ENCODE results near the gene SPDYE17. TPM values are rescaled to one million over a fixed set of nuclear protein-coding genes. Genes with fewer than 3 reads are reported as not detected.
"Not testable (repeated sequence)": the region's sequence is repeated elsewhere in the genome, so short reads cannot be mapped to it uniquely, and the experiment has no call there.

SPDYE17 gene
- total RNA-seq, 1 experiment from 2014 or later = not detected

DNA sequence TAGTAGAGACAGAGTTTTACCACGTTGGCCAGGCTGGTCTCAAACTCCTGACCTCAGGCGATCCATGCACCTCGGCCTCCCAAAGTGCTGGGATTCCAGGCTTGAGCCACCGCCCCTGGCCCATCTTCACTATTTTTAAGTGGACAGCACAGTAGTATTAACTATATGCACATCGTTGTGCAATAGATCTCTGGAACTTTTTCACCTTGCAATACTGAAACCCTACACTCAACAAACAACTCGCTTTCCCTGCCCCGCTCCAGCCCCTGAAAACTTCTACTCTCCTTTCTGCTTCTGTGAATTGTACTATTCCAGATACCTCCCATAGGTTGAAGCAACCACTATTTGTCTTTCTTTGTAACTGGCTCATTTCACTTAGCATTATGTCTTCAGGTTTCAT, 33.7 kb upstream of the SPDYE17 start:
- BruUV-seq (replicated peaks); H3K4me1 ChIP-seq; H3K27me3 ChIP-seq (replicated peaks; ENCODE audit: control insufficient read depth, insufficient read depth, low read length); H3K4me3 ChIP-seq (ENCODE audit: low read depth, low read length); DNase-seq; H3K36me3 Mint-ChIP-seq (ENCODE audit: insufficient read depth, unreplicated experiment); intact Hi-C loops (cut with micrococcal nuclease; ENCODE audit: unreplicated experiment); H3K27me3 Mint-ChIP-seq (ENCODE audit: insufficient read depth, unreplicated experiment); H3K9me3 Mint-ChIP-seq (ENCODE audit: unreplicated experiment); H3K27ac Mint-ChIP-seq (ENCODE audit: unreplicated experiment); CTCF ChIA-PET; POLR2A ChIA-PET; H3K4me1 Mint-ChIP-seq (ENCODE audit: low read depth, unreplicated experiment); H3K9me3 ChIP-seq; H3K4me3 Mint-ChIP-seq (ENCODE audit: unreplicated experiment); H3K36me3 ChIP-seq (ENCODE audit: control insufficient read depth, insufficient read depth, low read length): not testable (repeated sequence)

- H3K4me1 ChIP-seq; H3K36me3 ChIP-seq (ENCODE audit: control insufficient read depth, insufficient read depth, low read length); H3K4me3 Mint-ChIP-seq (ENCODE audit: unreplicated experiment); H3K27me3 Mint-ChIP-seq (ENCODE audit: insufficient read depth, unreplicated experiment); H3K27ac Mint-ChIP-seq (ENCODE audit: unreplicated experiment); H3K4me3 ChIP-seq (ENCODE audit: low read depth, low read length); H3K9me3 ChIP-seq; DNase-seq; H3K9me3 Mint-ChIP-seq (ENCODE audit: unreplicated experiment); intact Hi-C loops (cut with micrococcal nuclease; ENCODE audit: unreplicated experiment); H3K27me3 ChIP-seq (replicated peaks; ENCODE audit: control insufficient read depth, insufficient read depth, low read length); POLR2A ChIA-PET; H3K4me1 Mint-ChIP-seq (ENCODE audit: low read depth, unreplicated experiment); BruUV-seq (replicated peaks); H3K36me3 Mint-ChIP-seq (ENCODE audit: insufficient read depth, unreplicated experiment): not testable (repeated sequence)
- CTCF ChIA-PET = interaction anchor here (1.1 kb wide), 1 partner anchor 184 kb away, joined by 3 read pairs; no protein-coding TSS in a partner anchor
Measured at GRCh38 chr7:77063732-77064131, 31.6 kb upstream of the SPDYE17 start.

DNA sequence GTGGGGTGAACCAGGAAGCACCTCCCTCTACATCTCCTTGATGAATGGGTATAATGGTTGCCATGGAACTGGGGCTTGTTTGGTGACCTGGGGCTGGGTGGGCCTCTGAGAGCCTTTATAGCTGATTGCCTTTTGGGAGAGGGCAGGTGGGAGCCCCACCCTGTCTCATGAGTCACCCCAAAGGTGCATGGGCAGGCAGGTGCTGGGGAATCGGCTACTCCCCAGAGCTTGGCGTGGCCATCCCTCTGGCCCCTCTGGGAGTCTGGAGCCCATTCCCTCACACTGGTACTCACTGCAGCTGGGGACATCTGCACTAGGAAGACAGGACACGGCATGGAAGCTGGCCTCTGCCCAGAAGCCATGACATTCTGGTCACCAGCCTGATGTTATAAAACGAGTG, 30.4 kb upstream of the SPDYE17 start, which contains the start of gene SPDYE18:
TSS of gene SPDYE18 (minus strand) at position 2 of the 400 bp plus-strand sequence. CDS start 2,046 bp downstream, outside the sequence.
- not testable (repeated sequence) for BruUV-seq (replicated peaks); H3K4me3 Mint-ChIP-seq (ENCODE audit: unreplicated experiment)

GRCh38 chr7:77026349-77026748, 5.8 kb downstream of the SPDYE17 start:
- H3K36me3 Mint-ChIP-seq (ENCODE audit: insufficient read depth, unreplicated experiment); H3K4me1 Mint-ChIP-seq (ENCODE audit: low read depth, unreplicated experiment); H3K4me1 ChIP-seq; H3K27me3 ChIP-seq (replicated peaks; ENCODE audit: control insufficient read depth, insufficient read depth, low read length); H3K9me3 Mint-ChIP-seq (ENCODE audit: unreplicated experiment); H3K4me3 Mint-ChIP-seq (ENCODE audit: unreplicated experiment); DNase-seq; BruUV-seq (replicated peaks); H3K27ac Mint-ChIP-seq (ENCODE audit: unreplicated experiment); H3K36me3 ChIP-seq (ENCODE audit: control insufficient read depth, insufficient read depth, low read length); POLR2A ChIA-PET; H3K4me3 ChIP-seq (ENCODE audit: low read depth, low read length); CTCF ChIA-PET; intact Hi-C loops (cut with micrococcal nuclease; ENCODE audit: unreplicated experiment); H3K9me3 ChIP-seq; H3K27me3 Mint-ChIP-seq (ENCODE audit: insufficient read depth, unreplicated experiment): not testable (repeated sequence)

More for the DNA sequence above, 30.4 kb upstream of the SPDYE17 start, which contains the start of gene SPDYE18:
- H3K9me3 ChIP-seq; H3K4me3 ChIP-seq (ENCODE audit: low read depth, low read length); DNase-seq; H3K4me1 Mint-ChIP-seq (ENCODE audit: low read depth, unreplicated experiment); H3K27me3 ChIP-seq (replicated peaks; ENCODE audit: control insufficient read depth, insufficient read depth, low read length); H3K36me3 Mint-ChIP-seq (ENCODE audit: insufficient read depth, unreplicated experiment); H3K27ac Mint-ChIP-seq (ENCODE audit: unreplicated experiment); CTCF ChIA-PET; POLR2A ChIA-PET; H3K9me3 Mint-ChIP-seq (ENCODE audit: unreplicated experiment); H3K4me1 ChIP-seq; intact Hi-C loops (cut with micrococcal nuclease; ENCODE audit: unreplicated experiment); H3K27me3 Mint-ChIP-seq (ENCODE audit: insufficient read depth, unreplicated experiment); H3K36me3 ChIP-seq (ENCODE audit: control insufficient read depth, insufficient read depth, low read length): not testable (repeated sequence)

DNA sequence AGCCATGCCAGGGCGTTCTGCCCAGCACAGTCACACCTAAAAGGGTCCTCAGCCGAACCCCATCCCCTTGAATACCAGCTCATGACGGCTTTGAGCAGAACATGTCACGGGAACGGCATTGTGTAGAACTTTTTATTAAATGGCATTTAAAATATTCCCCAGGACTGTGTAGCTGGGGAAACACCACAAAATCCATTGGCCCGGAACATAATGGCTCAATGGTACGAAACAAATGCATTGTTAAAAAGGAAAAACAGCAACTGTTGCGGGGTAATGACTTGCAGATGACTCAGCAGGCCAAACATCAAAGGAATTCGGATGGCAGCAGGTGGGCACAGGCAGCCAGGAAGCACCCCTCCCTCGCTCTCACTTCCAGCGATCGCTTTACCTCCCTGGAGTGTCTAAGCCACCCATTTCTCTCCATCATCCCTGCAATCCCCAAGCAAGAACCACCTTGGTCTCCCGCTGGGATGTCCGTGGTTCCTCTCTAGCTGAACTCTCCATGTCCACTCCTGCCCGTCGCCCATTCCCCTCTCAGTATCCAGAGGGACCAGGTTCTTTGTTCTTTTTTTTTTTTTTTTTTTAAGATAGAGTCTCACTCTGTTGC, 22.0 kb downstream of the SPDYE17 start:
- H3K27me3 Mint-ChIP-seq (ENCODE audit: insufficient read depth, unreplicated experiment); H3K4me1 Mint-ChIP-seq (ENCODE audit: low read depth, unreplicated experiment); DNase-seq; H3K4me3 Mint-ChIP-seq (ENCODE audit: unreplicated experiment); BruUV-seq (replicated peaks); H3K4me3 ChIP-seq (ENCODE audit: low read depth, low read length); CTCF ChIA-PET; H3K36me3 Mint-ChIP-seq (ENCODE audit: insufficient read depth, unreplicated experiment); intact Hi-C loops (cut with micrococcal nuclease; ENCODE audit: unreplicated experiment); POLR2A ChIA-PET; H3K9me3 ChIP-seq; H3K27me3 ChIP-seq (replicated peaks; ENCODE audit: control insufficient read depth, insufficient read depth, low read length); H3K9me3 Mint-ChIP-seq (ENCODE audit: unreplicated experiment); H3K4me1 ChIP-seq; H3K27ac Mint-ChIP-seq (ENCODE audit: unreplicated experiment); H3K36me3 ChIP-seq (ENCODE audit: control insufficient read depth, insufficient read depth, low read length): not testable (repeated sequence)

GRCh38 chr7:77008000-77008399, 24.2 kb downstream of the SPDYE17 start:
- H3K27me3 ChIP-seq (replicated peaks; ENCODE audit: control insufficient read depth, insufficient read depth, low read length); H3K4me3 ChIP-seq (ENCODE audit: low read depth, low read length); CTCF ChIA-PET; H3K9me3 ChIP-seq; H3K4me1 Mint-ChIP-seq (ENCODE audit: low read depth, unreplicated experiment); H3K27me3 Mint-ChIP-seq (ENCODE audit: insufficient read depth, unreplicated experiment); POLR2A ChIA-PET; H3K4me1 ChIP-seq; intact Hi-C loops (cut with micrococcal nuclease; ENCODE audit: unreplicated experiment); H3K27ac Mint-ChIP-seq (ENCODE audit: unreplicated experiment); DNase-seq; H3K36me3 ChIP-seq (ENCODE audit: control insufficient read depth, insufficient read depth, low read length); H3K4me3 Mint-ChIP-seq (ENCODE audit: unreplicated experiment); H3K36me3 Mint-ChIP-seq (ENCODE audit: insufficient read depth, unreplicated experiment); BruUV-seq (replicated peaks); H3K9me3 Mint-ChIP-seq (ENCODE audit: unreplicated experiment): not testable (repeated sequence)
